NCI-H345 treated with DMSO at 0.1 percent for 48 hours (cell line): Measurements from ENCODE around the gene MKRN3.
"Not testable (repeated sequence)": the region's sequence is repeated elsewhere in the genome, so short reads cannot be mapped to it uniquely, and the experiment has no call there.

Experiments used
- DNase-seq: peaks from one replicate; lab custom pipeline; 2025; ENCODE audit not compliant: unreplicated experiment; lab: John Stamatoyannopoulos, UW

Gene MKRN3

GRCh38 chr15:23588268-23588667 lies 22.8 kb downstream of the MKRN3 start:
- no peak for DNase-seq

GRCh38 chr15:23589012-23589411 lies 23.5 kb downstream of the MKRN3 start:
- no peak for DNase-seq

- no peak for DNase-seq
These were observed 28.8 kb downstream of the MKRN3 start for GRCh38 chr15:23594252-23594770.

GRCh38 chr15:23595368-23595767 lies 29.9 kb downstream of the MKRN3 start:
- no peak for DNase-seq

GRCh38 chr15:23596736-23597135 lies 31.3 kb downstream of the MKRN3 start:
- no peak for DNase-seq

GRCh38 chr15:23597278-23597677 lies 31.8 kb downstream of the MKRN3 start:
- not testable (repeated sequence) for DNase-seq

GRCh38 chr15:23599053-23599452 lies 33.6 kb downstream of the MKRN3 start:
- DNase-seq = no peak

GRCh38 chr15:23602124-23602523 lies 36.6 kb downstream of the MKRN3 start:
- DNase-seq = no peak

- DNase-seq = no peak
These were observed 40.8 kb downstream of the MKRN3 start for GRCh38 chr15:23606226-23606625.

GRCh38 chr15:23616536-23616935 lies 51.1 kb downstream of the MKRN3 start:
- DNase-seq = no peak
